A204.1 (cell line): Measurements from ENCODE around the gene CASQ1.

Experiments used
- FAIRE-seq: peaks from 2 replicates; lab custom pipeline; 2012; peaks lifted over from hg19 to GRCh38; lab: Jason Lieb, UNC

The CASQ1 gene

GRCh38 chr1:160168609-160169369, 21.6 kb upstream of the CASQ1 start:
- FAIRE-seq: no peak

- FAIRE-seq: no peak
Observed at GRCh38 chr1:160169553-160170399, 20.6 kb upstream of the CASQ1 start.

GRCh38 chr1:160171354-160171753, 19.0 kb upstream of the CASQ1 start:
- no peak for FAIRE-seq

DNA sequence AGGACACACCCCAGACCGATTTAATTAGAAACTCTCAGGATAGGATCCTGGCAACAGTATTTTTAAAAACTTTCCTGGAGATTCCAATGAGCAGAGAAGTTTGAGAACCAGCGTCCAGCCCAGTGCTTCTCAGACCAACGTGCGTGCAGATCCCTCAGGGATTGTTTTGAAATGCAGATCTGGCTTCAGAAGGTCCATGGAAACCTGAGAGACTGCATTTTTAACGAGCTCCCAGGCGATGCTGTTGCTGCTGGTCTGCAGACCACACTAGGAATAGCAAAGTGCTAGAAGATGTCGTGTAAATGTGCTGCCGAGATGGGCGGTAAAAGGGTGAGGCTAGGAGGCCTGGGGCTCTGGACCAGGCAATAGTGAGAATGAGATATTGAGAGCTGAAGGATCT, 18.4 kb upstream of the CASQ1 start:
- FAIRE-seq: no peak

DNA sequence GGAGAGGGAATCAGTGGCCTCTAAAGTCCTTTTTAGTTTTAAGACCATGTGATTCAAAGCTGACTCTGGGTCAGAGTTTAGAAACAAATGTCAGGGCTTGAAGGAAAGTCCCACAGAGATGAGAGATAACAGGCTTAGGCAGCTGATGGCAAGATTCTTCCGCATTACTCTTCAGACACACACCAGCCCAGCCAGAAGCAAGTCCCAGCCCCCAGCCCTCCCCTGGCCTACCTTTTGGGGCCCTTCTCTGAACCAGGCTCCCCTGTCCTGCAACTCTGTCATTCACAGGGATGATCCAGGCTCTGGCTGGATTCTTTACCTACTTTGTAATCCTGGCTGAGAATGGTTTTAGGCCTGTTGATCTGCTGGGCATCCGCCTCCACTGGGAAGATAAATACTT, 13.1 kb upstream of the CASQ1 start:
- no peak for FAIRE-seq

- FAIRE-seq: no peak
Observed at GRCh38 chr1:160177667-160178066, 12.7 kb upstream of the CASQ1 start.

- no peak for FAIRE-seq
Observed at GRCh38 chr1:160178731-160179130, 11.6 kb upstream of the CASQ1 start.

- FAIRE-seq: no peak
Observed at GRCh38 chr1:160179336-160179735, 11.0 kb upstream of the CASQ1 start.

- FAIRE-seq: no peak
Observed at GRCh38 chr1:160186246-160186645, 4.1 kb upstream of the CASQ1 start.

DNA sequence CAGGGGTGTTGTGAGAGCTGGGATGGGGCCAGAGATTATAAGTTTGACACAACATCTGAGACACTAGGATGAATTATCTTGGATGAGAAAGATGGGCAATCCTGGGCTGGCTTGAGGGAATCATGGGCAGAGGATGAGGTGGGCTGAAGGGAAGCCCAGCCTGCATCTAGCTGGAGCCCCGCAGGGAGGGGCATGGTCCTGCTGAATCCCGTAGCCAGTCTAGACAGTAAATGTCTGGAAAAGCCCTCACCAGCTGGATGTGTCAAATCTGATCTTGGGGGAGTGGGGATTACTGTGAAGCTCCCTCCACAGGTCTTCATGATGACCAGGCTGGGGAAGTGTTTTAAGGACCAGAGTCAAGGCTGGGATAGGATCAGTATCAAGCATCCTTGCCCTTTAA, 3.6 kb upstream of the CASQ1 start:
- FAIRE-seq: no peak

DNA sequence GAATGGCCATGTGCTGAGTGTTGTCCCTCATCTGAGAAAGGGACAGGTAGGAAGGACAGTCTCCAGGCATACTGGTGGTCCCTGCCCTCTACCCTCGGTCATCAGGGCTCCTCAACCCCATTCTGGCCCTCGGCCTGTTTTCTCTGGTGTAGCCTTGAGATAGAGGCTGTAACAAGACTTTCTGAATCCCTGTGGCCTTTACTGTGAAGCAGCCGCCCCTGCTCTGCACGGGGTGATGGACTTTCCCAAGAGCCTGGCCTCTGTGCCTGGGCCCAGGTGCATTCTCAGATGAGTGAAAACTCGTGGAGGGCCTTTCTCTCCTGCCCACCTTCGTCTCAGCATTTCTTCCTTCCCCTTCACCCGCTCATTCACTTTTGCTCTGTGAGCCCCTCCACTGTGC, 3.0 kb upstream of the CASQ1 start:
- FAIRE-seq: no peak

GRCh38 chr1:160188341-160188740, 2.0 kb upstream of the CASQ1 start:
- FAIRE-seq: no peak

DNA sequence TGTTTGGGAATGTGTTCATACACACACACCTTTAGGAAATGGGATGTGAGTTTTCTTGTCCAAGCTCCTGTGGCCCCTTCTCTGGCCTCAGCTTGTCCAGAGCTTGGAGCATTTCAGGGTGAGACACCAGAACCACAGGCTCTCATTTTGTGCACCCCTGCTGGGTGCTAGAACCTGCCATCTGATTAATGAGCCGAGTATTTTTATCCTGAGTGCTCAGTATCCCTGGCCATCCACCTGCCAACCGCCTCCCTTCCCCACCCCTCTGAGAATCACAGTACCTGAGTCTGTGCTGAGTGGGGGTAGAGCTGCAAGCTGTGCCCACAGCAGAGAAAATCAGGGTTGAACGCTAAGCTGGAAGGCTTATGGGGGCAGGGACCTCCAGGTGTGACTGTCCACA, 1.4 kb downstream of the CASQ1 start:
- no peak for FAIRE-seq

GRCh38 chr1:160192234-160192633, 1.9 kb downstream of the CASQ1 start:
- no peak for FAIRE-seq

DNA sequence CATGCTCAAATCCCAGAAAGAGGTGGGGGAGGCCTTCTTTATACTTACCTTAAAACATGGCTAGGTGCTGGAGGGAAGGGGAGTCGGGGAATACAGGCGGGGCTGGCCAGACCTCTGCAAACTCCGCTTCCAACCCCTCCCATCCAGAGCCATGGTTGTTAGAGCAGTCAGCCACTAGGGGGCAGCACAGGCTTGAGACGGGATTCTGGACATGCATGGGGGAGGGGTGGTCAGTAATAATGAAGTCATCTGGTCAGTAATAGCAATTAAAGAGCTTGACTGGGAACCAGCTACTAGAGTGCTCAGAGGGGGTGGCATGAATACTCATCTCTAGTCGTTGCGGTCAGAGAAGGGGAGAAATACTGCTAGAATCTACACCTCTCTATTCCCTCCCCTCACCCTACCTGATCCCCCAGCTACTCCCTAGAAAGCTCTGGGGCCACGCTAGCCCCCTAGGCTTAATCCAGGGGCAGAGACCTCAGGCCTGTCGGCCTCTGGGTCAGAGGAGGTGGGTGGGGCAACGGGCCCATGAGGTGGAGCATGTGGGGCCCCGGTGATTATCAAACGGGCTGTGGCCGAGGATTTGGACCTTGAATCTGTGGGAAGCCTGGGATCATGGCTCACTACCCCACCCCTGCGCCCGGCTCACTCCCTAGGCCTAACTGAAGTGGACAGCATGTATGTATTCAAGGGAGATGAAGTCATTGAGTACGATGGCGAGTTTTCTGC, 2.9 kb downstream of the CASQ1 start:
- no peak for FAIRE-seq

GRCh38 chr1:160193832-160194736, 3.7 kb downstream of the CASQ1 start:
- no peak for FAIRE-seq

DNA sequence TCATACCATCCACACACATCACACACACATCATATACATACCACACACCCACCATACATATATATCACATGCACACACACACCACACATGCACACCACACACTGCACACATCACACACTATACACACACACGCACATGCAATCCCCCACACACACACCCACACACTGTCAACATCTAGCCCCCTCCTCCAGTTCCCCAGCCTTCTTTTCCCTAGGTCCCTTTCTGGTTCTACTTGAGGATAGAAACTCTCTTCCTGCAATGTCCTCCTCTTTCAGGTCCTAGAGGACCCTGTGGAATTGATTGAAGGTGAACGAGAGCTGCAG, 4.3 kb downstream of the CASQ1 start:
- no peak for FAIRE-seq

- no peak for FAIRE-seq
Observed at GRCh38 chr1:160196143-160196542, 5.8 kb downstream of the CASQ1 start.

- no peak for FAIRE-seq
Observed at GRCh38 chr1:160197231-160197630, 6.9 kb downstream of the CASQ1 start.

GRCh38 chr1:160200786-160201185, 10.4 kb downstream of the CASQ1 start:
- no peak for FAIRE-seq

GRCh38 chr1:160204526-160205241, 14.3 kb downstream of the CASQ1 start:
- no peak for FAIRE-seq
